Mesenchymal stem cell (in vitro differentiated cells and primary cell): ENCODE measurements around the gene MPP2.

ENCODE experiments used
- DNase-seq: peaks from one replicate; pipeline ENCODE4 v3.0.0-alpha.2; 2013
- H2AFZ ChIP-seq: one replicate; pipeline ENCODE4 v1.6.1; 2013; ENCODE audit warnings: low read depth, mild to moderate bottlenecking, control low read depth, inconsistent platforms, low read length, moderate library complexity
- H2AK5ac ChIP-seq: 2 replicates; pipeline ENCODE4 v1.6.1; 2013; ENCODE audit warnings: low read length, moderate library complexity, mild to moderate bottlenecking, inconsistent platforms; ENCODE audit not compliant: severe bottlenecking
- H2BK120ac ChIP-seq: one replicate; pipeline ENCODE4 v1.6.1; 2013; ENCODE audit warnings: low read depth, mild to moderate bottlenecking, inconsistent platforms, low read length, moderate library complexity
- H2BK12ac ChIP-seq, 2 experiments: one replicate each; pipeline ENCODE4 v1.6.1; 2013; ENCODE audit warnings: inconsistent platforms in 2 of 2, low read length in 2 of 2, mild to moderate bottlenecking in 2 of 2, moderate library complexity in 2 of 2, control low read depth in 1 of 2
- H2BK15ac ChIP-seq: one replicate; pipeline ENCODE4 v1.6.1; 2013; ENCODE audit warnings: mild to moderate bottlenecking, low read depth, inconsistent platforms; ENCODE audit not compliant: poor library complexity, severe bottlenecking
- H2BK5ac ChIP-seq: 2 replicates; pipeline ENCODE4 v1.6.1; 2013; ENCODE audit warnings: low read depth, mild to moderate bottlenecking, low read length, control low read depth, inconsistent platforms; ENCODE audit not compliant: poor library complexity, severe bottlenecking
- H3K14ac ChIP-seq, 2 experiments: one replicate each; pipeline ENCODE4 v1.6.1; 2013; ENCODE audit warnings: inconsistent platforms in 2 of 2, low read length in 2 of 2, control low read depth in 1 of 2, mild to moderate bottlenecking in 1 of 2, moderate library complexity in 1 of 2
- H3K18ac ChIP-seq, 2 experiments: one replicate each; pipeline ENCODE4 v1.6.1; 2013; ENCODE audit warnings: inconsistent platforms in 2 of 2, low read length in 2 of 2, control low read depth in 1 of 2, low read depth in 1 of 2, mild to moderate bottlenecking in 1 of 2
- H3K23ac ChIP-seq, 2 experiments: one replicate each; pipeline ENCODE4 v1.6.1; 2013; ENCODE audit warnings: inconsistent platforms in 2 of 2, low read length in 2 of 2, mild to moderate bottlenecking in 2 of 2, moderate library complexity in 2 of 2, control low read depth in 1 of 2
- H3K27ac ChIP-seq: 2 replicates; pipeline ENCODE4 v1.5.1; 2013; ENCODE audit warnings: mild to moderate bottlenecking, moderate library complexity, low read length, control low read depth, inconsistent platforms; ENCODE audit not compliant: poor library complexity, severe bottlenecking
- H3K27me3 ChIP-seq, 2 experiments: 2 replicates each; pipeline versions ENCODE4 v1.6.1 to v1.7.0; 2013; ENCODE audit warnings: low read length in 2 of 2, mild to moderate bottlenecking in 2 of 2, moderate library complexity in 2 of 2, control low read depth in 1 of 2, inconsistent platforms in 1 of 2; ENCODE audit not compliant: control insufficient read depth in 1 of 2, insufficient read depth in 1 of 2
- H3K36me3 ChIP-seq, 2 experiments: 2 replicates each; pipeline versions ENCODE4 v1.6.1 to v1.7.0; 2013; ENCODE audit warnings: low read length in 2 of 2, control low read depth in 1 of 2, inconsistent platforms in 1 of 2, low read depth in 1 of 2, mild to moderate bottlenecking in 1 of 2; ENCODE audit not compliant: insufficient read depth in 2 of 2, control insufficient read depth in 1 of 2
- H3K4ac ChIP-seq, 2 experiments: one replicate each; pipeline ENCODE4 v1.6.1; 2013; ENCODE audit warnings: inconsistent platforms in 2 of 2, low read length in 2 of 2, mild to moderate bottlenecking in 2 of 2, moderate library complexity in 2 of 2, control low read depth in 1 of 2, low read depth in 1 of 2
- H3K4me1 ChIP-seq: 2 replicates; pipeline ENCODE4 v1.6.1; 2013; ENCODE audit warnings: low read depth, low read length, control low read depth; ENCODE audit not compliant: control insufficient read depth, insufficient read depth
- H3K4me2 ChIP-seq: 2 replicates; pipeline ENCODE4 v1.6.1; 2013; ENCODE audit warnings: low read length, mild to moderate bottlenecking, inconsistent platforms; ENCODE audit not compliant: poor library complexity, severe bottlenecking
- H3K4me3 ChIP-seq, 2 experiments: 2 replicates each; pipeline versions ENCODE4 v1.5.1 to v1.7.0; 2013; ENCODE audit warnings: low read length in 2 of 2, mild to moderate bottlenecking in 2 of 2, control low read depth in 1 of 2, low read depth in 1 of 2; ENCODE audit not compliant: insufficient read depth in 1 of 2
- H3K79me1 ChIP-seq: replicated peaks from 2 replicates; pipeline ENCODE4 v1.6.1; 2013; ENCODE audit warnings: mild to moderate bottlenecking, control low read depth, low read length, inconsistent platforms; ENCODE audit not compliant: poor library complexity, severe bottlenecking
- H3K9ac ChIP-seq: 2 replicates; pipeline ENCODE4 v1.7.0; 2013; ENCODE audit warnings: mild to moderate bottlenecking, low read length, moderate library complexity
- H3K9me3 ChIP-seq: 2 replicates; pipeline ENCODE4 v1.7.0; 2013; ENCODE audit warnings: mild to moderate bottlenecking, low read length; ENCODE audit not compliant: control insufficient read depth
- H4K8ac ChIP-seq: one replicate; pipeline ENCODE4 v1.6.1; 2013; ENCODE audit warnings: inconsistent platforms, mild to moderate bottlenecking, low read length, moderate library complexity
- H4K91ac ChIP-seq: one replicate; pipeline ENCODE4 v1.6.1; 2013; ENCODE audit warnings: mild to moderate bottlenecking, low read length, inconsistent platforms
- WGBS: methylation state at CpG from one replicate; pipeline ENCODE4 v1.1.7; 2013; ENCODE audit warnings: mixed read lengths; 5-methylcytosine and 5-hydroxymethylcytosine counted together

Gene MPP2

GRCh38 chr17:43888548-43888947 lies 18.8 kb downstream of the MPP2 start:
- Histone ChIP-seq H2BK12ac (no peak overlapping the region), H4K91ac (no peak overlapping the region), H3K4me2 (no peak overlapping the region), H3K4me1 (no peaks in the 10 kb centered on the region), H3K23ac (no peak overlapping the region), H3K36me3 (no peaks in the 10 kb centered on the region), H3K9ac (no peak overlapping the region), H3K27me3 (peaks cover 0 to 9% of the 10 kb centered on the region in 2 experiments), H3K79me1 (no peaks in the 10 kb centered on the region), H3K9me3 (no peaks in the 10 kb centered on the region), H2BK120ac (no peak overlapping the region), H4K8ac (no peak overlapping the region), H2AFZ (no peak overlapping the region), H3K14ac (no peak overlapping the region), H2AK5ac (no peak overlapping the region), H3K4ac (no peak overlapping the region), H3K18ac (no peak overlapping the region), H3K4me3 (no peak overlapping the region), H2BK5ac (no peak overlapping the region), H3K27ac (no peak overlapping the region), H2BK15ac (no peak overlapping the region)
- WGBS, result 72% methylated on average over 4 of the region's 4 CpGs
- no peak for DNase-seq

DNA sequence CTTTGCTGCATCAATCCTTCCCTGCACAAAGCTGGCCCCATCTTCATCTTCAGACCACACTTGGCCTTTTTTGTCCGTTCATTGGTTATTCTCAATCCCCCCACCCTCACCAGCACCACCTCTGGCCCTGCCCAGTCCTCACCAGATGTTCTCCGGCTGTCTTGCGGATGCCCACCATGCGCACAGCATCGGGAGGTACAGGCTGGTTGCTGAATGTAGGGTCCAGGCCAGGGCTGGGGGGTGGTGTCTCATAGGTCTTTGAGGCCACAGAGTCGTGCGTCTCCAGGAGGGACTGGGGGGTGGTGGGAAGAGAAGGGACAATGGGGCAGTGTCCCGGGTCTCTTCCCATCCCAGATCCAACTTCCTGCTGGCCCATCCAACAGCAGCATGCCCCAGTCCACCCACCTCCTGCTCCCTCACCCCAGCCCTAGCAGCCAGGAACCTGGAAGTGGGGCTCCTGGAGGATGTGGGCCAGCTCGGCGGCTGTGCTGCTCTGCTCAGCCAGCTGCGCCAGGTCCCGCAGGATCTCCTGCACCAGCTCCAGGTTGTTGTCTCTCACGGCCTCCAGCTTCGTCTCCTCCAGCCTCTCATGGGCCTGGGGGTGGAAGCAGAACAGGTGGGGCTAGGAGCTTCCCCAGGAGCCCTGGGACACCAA lies 24.4 kb downstream of the MPP2 start:
- H4K91ac ChIP-seq, result no peak overlapping the region
- no peak overlapping the region for H3K14ac ChIP-seq
- DNase-seq, result no peak
- H3K18ac ChIP-seq, result no peak overlapping the region
- H3K27me3 ChIP-seq, result peaks cover 0 to 9% of the 10 kb centered on the region in 2 experiments
- no peak overlapping the region for H2BK120ac ChIP-seq
- peaks cover 8% of the 10 kb centered on the region for H3K4me1 ChIP-seq
- no peak overlapping the region for H2BK15ac ChIP-seq
- no peak overlapping the region for H3K4me3 ChIP-seq
- H3K27ac ChIP-seq, result no peak overlapping the region
- no peaks in the 10 kb centered on the region for H3K9me3 ChIP-seq
- H3K9ac ChIP-seq, result no peak overlapping the region
- no peak overlapping the region for H3K23ac ChIP-seq
- H2AK5ac ChIP-seq, result no peak overlapping the region
- no peaks in the 10 kb centered on the region for H3K79me1 ChIP-seq
- H3K4ac ChIP-seq, result no peak overlapping the region
- H3K4me2 ChIP-seq, result no peak overlapping the region
- H2AFZ ChIP-seq, result no peak overlapping the region
- 96% methylated on average over 11 of the region's 14 CpGs for WGBS
- no peak overlapping the region for H2BK5ac ChIP-seq
- H4K8ac ChIP-seq, result no peak overlapping the region
- H3K36me3 ChIP-seq, result no peaks in the 10 kb centered on the region
- H2BK12ac ChIP-seq, result no peak overlapping the region

DNA sequence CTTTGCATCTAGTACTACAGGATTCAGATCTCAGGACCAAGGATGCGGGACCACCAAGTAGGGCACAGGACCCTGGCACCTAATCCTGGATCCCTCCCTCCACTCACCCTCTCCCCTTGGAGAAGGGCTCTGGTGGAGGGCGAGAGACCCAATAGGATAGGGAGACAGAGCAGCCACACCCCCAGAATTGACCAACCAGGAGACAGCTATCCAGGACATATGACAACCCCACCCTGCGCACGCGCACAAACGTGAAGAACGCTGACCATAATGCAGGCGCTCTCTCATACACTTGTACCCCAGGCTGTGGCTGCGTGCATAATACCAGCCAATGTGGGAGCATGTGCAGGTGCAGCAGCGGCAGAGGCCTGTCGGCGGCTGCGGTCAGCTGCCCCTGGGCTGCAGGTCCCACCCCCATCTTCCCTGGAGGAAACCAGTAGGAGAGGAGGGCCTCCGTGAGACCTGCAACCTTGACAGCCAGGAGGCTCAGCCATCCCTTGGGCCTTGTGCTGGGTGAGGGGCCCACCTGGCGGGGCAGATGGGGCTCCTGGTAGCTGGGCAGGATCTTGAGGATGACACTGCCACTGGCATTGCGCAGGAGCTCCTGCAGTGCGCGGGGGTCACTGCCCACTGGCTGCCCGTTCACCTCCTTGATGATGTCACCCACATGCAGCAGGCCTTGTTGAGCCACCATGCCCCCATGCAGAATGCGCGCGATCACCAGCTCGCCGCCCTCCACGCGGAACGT lies 25.4 kb downstream of the MPP2 start:
- no peak overlapping the region for H2AK5ac ChIP-seq
- H3K4me3 ChIP-seq, result no peak overlapping the region
- no peak overlapping the region for H3K4ac ChIP-seq
- no peaks in the 10 kb centered on the region for H3K36me3 ChIP-seq
- peaks cover 8% of the 10 kb centered on the region for H3K4me1 ChIP-seq
- H4K91ac ChIP-seq, result no peak overlapping the region
- H3K23ac ChIP-seq, result no peak overlapping the region
- peaks cover 0 to 11% of the 10 kb centered on the region in 2 experiments for H3K27me3 ChIP-seq
- H3K79me1 ChIP-seq, result no peaks in the 10 kb centered on the region
- no peak overlapping the region for H4K8ac ChIP-seq
- H2BK15ac ChIP-seq, result no peak overlapping the region
- no peak overlapping the region for H3K9ac ChIP-seq
- 96% methylated on average over 27 of the region's 27 CpGs for WGBS
- no peak overlapping the region for H2BK12ac ChIP-seq
- H3K18ac ChIP-seq, result no peak overlapping the region
- H3K14ac ChIP-seq, result no peak overlapping the region
- H3K27ac ChIP-seq, result no peak overlapping the region
- H2BK120ac ChIP-seq, result no peak overlapping the region
- H2AFZ ChIP-seq, result no peak overlapping the region
- H3K4me2 ChIP-seq, result no peak overlapping the region
- H2BK5ac ChIP-seq, result no peak overlapping the region
- H3K9me3 ChIP-seq, result no peaks in the 10 kb centered on the region
- DNase-seq, result no peak

- WGBS, result 96% methylated on average over 12 of the region's 12 CpGs
- Histone ChIP-seq H3K4me1 (peaks cover 8% of the 10 kb centered on the region), H2AFZ (no peak overlapping the region), H3K27me3 (peaks cover 0 to 17% of the 10 kb centered on the region in 2 experiments), H2BK12ac (no peak overlapping the region), H2BK120ac (no peak overlapping the region), H3K9ac (no peak overlapping the region), H3K27ac (no peak overlapping the region), H4K8ac (no peak overlapping the region), H4K91ac (no peak overlapping the region), H3K79me1 (no peaks in the 10 kb centered on the region), H3K4ac (no peak overlapping the region), H2AK5ac (no peak overlapping the region), H3K9me3 (no peaks in the 10 kb centered on the region), H2BK5ac (no peak overlapping the region), H3K4me2 (no peak overlapping the region), H3K14ac (no peak overlapping the region), H2BK15ac (no peak overlapping the region), H3K18ac (no peak overlapping the region), H3K4me3 (no peak overlapping the region), H3K36me3 (no peaks in the 10 kb centered on the region), H3K23ac (no peak overlapping the region)
- no peak for DNase-seq
Observed at GRCh38 chr17:43881181-43881580, 26.2 kb downstream of the MPP2 start.
